BE2C (cell line): ENCODE results near the gene S100G.

Experiments
- DNase-seq: peaks from one replicate; pipeline ENCODE4 v3.0.0-alpha.2; 2020
- H3K27me3 ChIP-seq: fragments of 250-450 bp; sonication (Bioruptor Pico); 2 replicates; pipeline ENCODE4 v1.5.1; 2020; ENCODE audit warnings: mild to moderate bottlenecking
- H3K36me3 ChIP-seq: fragments of 250-450 bp; sonication (Bioruptor Pico); 2 replicates; pipeline ENCODE4 v1.5.1; 2020; ENCODE audit warnings: mild to moderate bottlenecking
- H3K4me1 ChIP-seq: fragments of 250-450 bp; sonication (Bioruptor Pico); 2 replicates; pipeline ENCODE4 v1.5.1; 2020
- H3K4me3 ChIP-seq: 2 replicates; pipeline ENCODE4 v1.5.1; 2011; ENCODE audit warnings: low read depth, low read length
- H3K9me3 ChIP-seq: fragments of 250-450 bp; sonication (Bioruptor Pico); 2 replicates; pipeline ENCODE4 v1.5.1; 2020
- CTCF ChIP-seq: IDR thresholded peaks from 2 replicates; pipeline ENCODE4 v1.5.1; 2012; ENCODE audit warnings: mild to moderate bottlenecking, low read depth, low read length

Gene S100G

DNA sequence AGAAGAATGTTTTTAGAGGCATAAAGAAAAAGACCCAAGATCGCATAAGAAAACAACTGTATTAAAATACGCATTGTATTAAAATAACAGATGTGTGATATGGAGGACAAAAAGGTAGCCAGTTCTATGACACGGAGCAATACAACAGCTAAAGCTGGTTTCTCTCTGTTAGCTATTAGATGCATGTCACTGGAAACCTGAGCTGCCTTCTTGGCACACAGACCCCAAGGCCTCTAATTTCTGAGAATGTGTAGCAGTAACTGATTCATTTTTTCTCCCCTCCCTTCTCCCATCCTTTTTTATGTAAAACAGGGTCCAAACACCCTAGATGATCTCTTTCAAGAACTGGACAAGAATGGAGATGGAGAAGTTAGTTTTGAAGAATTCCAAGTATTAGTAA, 4.1 kb downstream of the S100G start:
- H3K36me3 ChIP-seq, result no peaks in the 10 kb centered on the region
- no peaks in the 10 kb centered on the region for H3K27me3 ChIP-seq
- no peaks in the 10 kb centered on the region for H3K9me3 ChIP-seq
- H3K4me1 ChIP-seq, result no peaks in the 10 kb centered on the region
- TF ChIP-seq CTCF, result no peak
- DNase-seq, result no peak
- H3K4me3 ChIP-seq, result no peak overlapping the region

- no peak for DNase-seq
- Histone ChIP-seq H3K4me3 (no peak overlapping the region), H3K36me3 (no peaks in the 10 kb centered on the region), H3K4me1 (no peaks in the 10 kb centered on the region), H3K9me3 (no peaks in the 10 kb centered on the region), H3K27me3 (no peaks in the 10 kb centered on the region)
- no peak for TF ChIP-seq CTCF
These were observed 8.3 kb downstream of the S100G start for GRCh38 chrX:16658284-16658683.

GRCh38 chrX:16659321-16659720, 9.4 kb downstream of the S100G start:
- TF ChIP-seq CTCF, result no peak
- DNase-seq, result no peak
- H3K36me3 ChIP-seq, result no peaks in the 10 kb centered on the region
- no peaks in the 10 kb centered on the region for H3K9me3 ChIP-seq
- no peaks in the 10 kb centered on the region for H3K27me3 ChIP-seq
- no peaks in the 10 kb centered on the region for H3K4me1 ChIP-seq
- no peak overlapping the region for H3K4me3 ChIP-seq

DNA sequence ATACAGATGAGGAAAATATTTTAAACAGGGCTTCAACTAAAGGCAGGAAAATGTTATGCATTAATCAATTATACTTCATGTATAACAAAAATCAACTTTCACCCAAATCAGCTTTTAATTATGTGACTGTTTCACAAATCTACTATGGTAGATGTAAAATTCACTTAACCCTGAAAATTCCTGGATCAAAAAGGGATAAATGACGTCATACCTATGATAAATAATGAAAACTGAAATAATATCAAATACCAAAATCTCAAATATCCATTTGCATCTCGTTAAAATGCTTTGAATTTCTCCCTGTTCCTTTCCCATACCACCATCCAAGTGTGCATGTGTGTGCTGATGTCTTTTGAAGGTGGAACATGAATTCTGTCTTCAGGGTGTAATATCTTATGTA, 11.5 kb downstream of the S100G start:
- TF ChIP-seq CTCF, result no peak
- no peak overlapping the region for H3K4me3 ChIP-seq
- no peaks in the 10 kb centered on the region for H3K36me3 ChIP-seq
- no peaks in the 10 kb centered on the region for H3K4me1 ChIP-seq
- DNase-seq, result no peak
- no peaks in the 10 kb centered on the region for H3K27me3 ChIP-seq
- no peaks in the 10 kb centered on the region for H3K9me3 ChIP-seq

- no peak for DNase-seq
- no peaks in the 10 kb centered on the region for H3K36me3 ChIP-seq
- H3K27me3 ChIP-seq, result no peaks in the 10 kb centered on the region
- no peak for TF ChIP-seq CTCF
- no peaks in the 10 kb centered on the region for H3K4me1 ChIP-seq
- no peak overlapping the region for H3K4me3 ChIP-seq
- no peaks in the 10 kb centered on the region for H3K9me3 ChIP-seq
These were observed 12.4 kb downstream of the S100G start for GRCh38 chrX:16662402-16662801.

DNA sequence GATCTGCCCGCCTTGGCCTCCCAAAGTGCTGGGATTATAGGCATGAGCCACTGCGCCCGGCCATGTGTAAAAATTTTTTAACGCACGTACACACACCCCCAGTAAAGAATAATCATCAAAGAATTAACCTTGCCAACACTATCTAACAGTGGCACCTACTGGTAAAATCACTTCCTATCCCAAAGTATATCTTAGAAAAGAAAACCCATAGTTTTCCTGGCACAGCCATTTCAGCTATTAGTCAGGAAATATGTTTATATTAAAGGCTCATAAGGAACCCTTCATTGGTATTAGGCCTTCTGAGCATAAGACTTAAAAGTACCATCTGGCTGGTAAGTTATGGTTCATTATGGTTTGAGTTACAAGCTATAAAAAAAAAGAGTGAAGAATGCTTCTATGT, 14.1 kb downstream of the S100G start:
- TF ChIP-seq CTCF, result no peak
- DNase-seq, result no peak
- Histone ChIP-seq H3K4me1 (no peaks in the 10 kb centered on the region), H3K36me3 (no peaks in the 10 kb centered on the region), H3K27me3 (no peaks in the 10 kb centered on the region), H3K9me3 (no peaks in the 10 kb centered on the region), H3K4me3 (no peak overlapping the region)
